HUES48 (cell line): Measurements from ENCODE around the gene JADE2.

Experiments used
- H3K27ac ChIP-seq: one replicate; pipeline ENCODE4 v1.7.0; 2013; ENCODE audit warnings: low read depth, low read length, inconsistent platforms
- H3K27me3 ChIP-seq: 2 replicates; pipeline ENCODE4 v1.6.1; 2013; ENCODE audit warnings: mild to moderate bottlenecking, low read length; ENCODE audit not compliant: control insufficient read depth, insufficient read depth
- H3K36me3 ChIP-seq: 2 replicates; pipeline ENCODE4 v1.6.1; 2013; ENCODE audit warnings: low read length; ENCODE audit not compliant: control insufficient read depth, insufficient read depth
- H3K4me1 ChIP-seq: 2 replicates; pipeline ENCODE4 v1.6.1; 2013; ENCODE audit warnings: mild to moderate bottlenecking, low read length; ENCODE audit not compliant: control insufficient read depth, insufficient read depth
- H3K4me3 ChIP-seq: 2 replicates; pipeline ENCODE4 v1.5.1; 2013; ENCODE audit warnings: mild to moderate bottlenecking, low read depth, low read length
- H3K9ac ChIP-seq: 2 replicates; pipeline ENCODE4 v1.6.1; 2013; ENCODE audit warnings: mild to moderate bottlenecking, low read depth, low read length, moderate library complexity
- H3K9me3 ChIP-seq: 2 replicates; pipeline ENCODE4 v1.6.1; 2013; ENCODE audit warnings: low read length; ENCODE audit not compliant: control insufficient read depth, insufficient read depth

The JADE2 gene

DNA sequence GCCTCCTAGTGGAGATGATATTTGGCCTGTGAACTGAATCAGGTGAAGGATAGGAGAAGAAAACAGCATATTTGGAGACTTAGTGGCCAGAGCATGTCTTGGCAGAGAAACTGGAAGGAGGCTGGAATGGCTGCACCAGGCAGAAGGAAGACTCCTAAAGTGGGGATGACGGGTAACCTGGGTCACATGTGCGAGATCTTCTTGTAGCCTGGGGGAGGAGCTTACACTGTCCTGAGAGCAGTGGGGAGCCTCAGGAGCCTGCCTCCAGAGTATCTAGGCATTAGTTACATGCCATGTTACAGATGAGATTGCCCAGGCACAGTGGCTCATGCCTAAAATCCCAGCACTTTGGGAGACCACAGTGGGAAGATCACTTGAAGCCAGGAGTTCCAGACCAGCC lies 49.8 kb downstream of the JADE2 start:
- H3K4me1 ChIP-seq, result no peaks in the 10 kb centered on the region
- no peak overlapping the region for H3K9ac ChIP-seq
- no peak overlapping the region for H3K27ac ChIP-seq
- H3K36me3 ChIP-seq, result peaks cover 89% of the 10 kb centered on the region
- no peaks in the 10 kb centered on the region for H3K27me3 ChIP-seq
- H3K9me3 ChIP-seq, result no peaks in the 10 kb centered on the region
- H3K4me3 ChIP-seq, result no peak overlapping the region

DNA sequence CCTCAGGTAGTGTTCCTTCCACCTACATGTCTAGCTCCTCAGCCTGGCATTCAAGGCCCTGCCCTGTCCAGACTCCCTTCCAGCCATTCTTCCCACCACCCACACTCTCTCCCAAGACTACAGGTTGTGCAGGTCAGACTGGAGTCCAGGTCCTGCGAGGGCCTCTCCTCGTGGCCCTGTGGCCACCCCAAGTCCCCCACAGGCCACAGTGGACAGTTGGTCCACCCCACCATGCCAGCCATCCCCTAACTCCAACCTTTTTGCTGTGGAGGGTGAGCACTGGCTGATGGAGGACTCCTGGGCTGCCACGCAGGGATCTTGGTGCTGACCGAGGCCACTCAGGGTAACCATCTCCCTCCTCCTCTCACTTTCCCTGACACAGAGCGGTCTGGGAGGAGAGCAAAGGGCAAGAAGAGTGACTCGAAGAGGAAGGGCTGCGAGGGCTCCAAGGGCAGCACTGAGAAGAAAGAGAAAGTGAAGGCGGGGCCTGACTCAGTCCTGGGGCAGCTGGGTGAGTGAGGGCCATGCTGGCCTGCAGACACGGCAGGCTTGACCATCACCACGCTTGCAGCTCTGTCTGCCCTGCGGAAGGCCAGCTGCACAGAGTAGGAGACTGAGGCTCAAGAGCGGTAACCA lies 51.0 kb downstream of the JADE2 start:
- no peaks in the 10 kb centered on the region for H3K4me1 ChIP-seq
- no peak overlapping the region for H3K4me3 ChIP-seq
- H3K27ac ChIP-seq, result no peak overlapping the region
- no peak overlapping the region for H3K9ac ChIP-seq
- no peaks in the 10 kb centered on the region for H3K9me3 ChIP-seq
- peaks cover 86% of the 10 kb centered on the region for H3K36me3 ChIP-seq
- no peaks in the 10 kb centered on the region for H3K27me3 ChIP-seq

DNA sequence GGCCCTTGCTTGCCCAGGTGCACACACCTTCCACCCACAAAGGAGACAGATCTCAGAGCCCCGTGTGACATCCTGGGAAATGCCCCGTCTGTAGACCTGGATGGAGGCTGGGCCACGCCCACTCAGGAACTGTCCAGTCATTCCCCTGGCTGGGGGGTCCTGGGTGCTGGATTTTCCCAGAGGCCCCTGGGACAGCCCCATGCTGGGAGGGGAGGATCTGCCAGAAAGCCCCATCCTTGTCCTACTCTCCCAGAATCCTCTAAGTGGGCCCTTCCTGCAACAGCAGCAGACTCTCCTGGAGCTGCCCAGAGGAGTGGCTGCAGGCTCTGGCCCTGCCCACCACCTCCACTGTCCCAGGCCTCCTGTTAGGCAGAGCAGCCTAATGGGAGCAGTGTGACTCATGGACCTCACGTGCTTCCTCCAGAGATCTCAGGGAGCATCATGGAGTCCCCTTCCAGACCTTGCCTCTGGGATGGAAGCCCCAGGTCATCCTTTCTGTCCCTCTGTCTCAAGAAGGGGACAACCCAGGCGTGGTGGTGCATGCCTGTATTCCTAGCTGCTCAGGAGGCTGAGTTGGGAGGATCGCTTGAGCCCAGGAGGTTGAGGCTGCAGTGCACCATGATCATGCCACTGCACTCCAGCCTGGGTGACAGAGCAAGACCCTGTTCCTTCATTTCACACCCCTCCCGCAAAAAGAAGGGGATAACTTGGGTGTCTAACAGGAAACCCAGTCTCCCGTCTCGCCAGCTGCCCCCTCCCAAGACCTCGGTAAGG lies 51.7 kb downstream of the JADE2 start:
- H3K27ac ChIP-seq, result peak overlapping the region; percentile 11
- H3K9me3 ChIP-seq, result no peaks in the 10 kb centered on the region
- H3K4me1 ChIP-seq, result no peaks in the 10 kb centered on the region
- no peak overlapping the region for H3K9ac ChIP-seq
- peaks cover 79% of the 10 kb centered on the region for H3K36me3 ChIP-seq
- no peak overlapping the region for H3K4me3 ChIP-seq
- H3K27me3 ChIP-seq, result no peaks in the 10 kb centered on the region

DNA sequence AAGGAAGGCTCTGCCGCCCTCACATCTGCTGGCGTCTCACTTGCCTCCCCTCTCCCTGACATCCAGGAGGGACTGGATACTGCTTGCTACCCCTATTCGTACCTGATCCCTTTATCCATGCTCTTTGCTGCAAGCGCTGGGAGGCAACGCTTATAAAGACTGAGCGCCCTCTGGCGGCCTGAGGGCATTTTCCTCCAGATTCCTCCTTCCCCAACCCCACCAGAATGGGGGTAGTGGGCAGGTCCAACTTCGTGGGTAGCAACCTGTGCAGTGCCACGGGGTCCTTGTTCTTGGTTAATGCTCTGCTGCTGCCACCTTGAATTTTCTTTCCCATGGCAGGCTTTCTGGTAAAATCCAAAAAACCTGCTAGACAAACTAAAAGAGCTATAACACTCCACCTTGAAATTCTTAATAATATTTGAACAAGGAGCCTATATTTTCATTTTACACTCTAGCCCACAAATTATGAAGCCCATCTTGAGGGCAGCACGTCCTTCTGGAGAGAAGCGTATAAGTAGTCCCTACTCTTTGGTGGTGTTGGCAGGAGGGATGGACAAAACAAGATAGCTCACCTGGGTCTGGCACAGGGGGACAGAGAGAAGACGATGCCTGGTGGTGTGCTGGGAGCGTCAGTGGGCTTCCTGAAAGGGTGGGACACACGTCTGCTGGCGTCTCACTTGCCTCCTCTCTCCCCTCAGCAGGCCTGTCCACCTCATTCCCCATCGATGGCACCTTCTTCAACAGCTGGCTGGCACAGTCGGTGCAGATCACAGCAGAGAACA lies 52.5 kb downstream of the JADE2 start:
- no peak overlapping the region for H3K4me3 ChIP-seq
- H3K4me1 ChIP-seq, result no peaks in the 10 kb centered on the region
- H3K9me3 ChIP-seq, result no peaks in the 10 kb centered on the region
- no peaks in the 10 kb centered on the region for H3K27me3 ChIP-seq
- peak overlapping the region; percentile 11 for H3K27ac ChIP-seq
- H3K9ac ChIP-seq, result no peak overlapping the region
- H3K36me3 ChIP-seq, result peaks cover 71% of the 10 kb centered on the region

DNA sequence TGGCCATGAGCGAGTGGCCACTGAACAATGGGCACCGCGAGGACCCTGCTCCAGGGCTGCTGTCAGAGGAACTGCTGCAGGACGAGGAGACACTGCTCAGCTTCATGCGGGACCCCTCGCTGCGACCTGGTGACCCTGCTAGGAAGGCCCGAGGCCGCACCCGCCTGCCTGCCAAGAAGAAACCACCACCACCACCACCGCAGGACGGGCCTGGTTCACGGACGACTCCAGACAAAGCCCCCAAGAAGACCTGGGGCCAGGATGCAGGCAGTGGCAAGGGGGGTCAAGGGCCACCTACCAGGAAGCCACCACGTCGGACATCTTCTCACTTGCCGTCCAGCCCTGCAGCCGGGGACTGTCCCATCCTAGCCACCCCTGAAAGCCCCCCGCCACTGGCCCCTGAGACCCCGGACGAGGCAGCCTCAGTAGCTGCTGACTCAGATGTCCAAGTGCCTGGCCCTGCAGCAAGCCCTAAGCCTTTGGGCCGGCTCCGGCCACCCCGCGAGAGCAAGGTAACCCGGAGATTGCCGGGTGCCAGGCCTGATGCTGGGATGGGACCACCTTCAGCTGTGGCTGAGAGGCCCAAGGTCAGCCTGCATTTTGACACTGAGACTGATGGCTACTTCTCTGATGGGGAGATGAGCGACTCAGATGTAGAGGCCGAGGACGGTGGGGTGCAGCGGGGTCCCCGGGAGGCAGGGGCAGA lies 53.3 kb downstream of the JADE2 start:
- Histone ChIP-seq H3K27ac (no peak overlapping the region), H3K27me3 (no peaks in the 10 kb centered on the region), H3K36me3 (peaks cover 64% of the 10 kb centered on the region), H3K4me3 (no peak overlapping the region), H3K4me1 (no peaks in the 10 kb centered on the region), H3K9me3 (no peaks in the 10 kb centered on the region), H3K9ac (no peak overlapping the region)

DNA sequence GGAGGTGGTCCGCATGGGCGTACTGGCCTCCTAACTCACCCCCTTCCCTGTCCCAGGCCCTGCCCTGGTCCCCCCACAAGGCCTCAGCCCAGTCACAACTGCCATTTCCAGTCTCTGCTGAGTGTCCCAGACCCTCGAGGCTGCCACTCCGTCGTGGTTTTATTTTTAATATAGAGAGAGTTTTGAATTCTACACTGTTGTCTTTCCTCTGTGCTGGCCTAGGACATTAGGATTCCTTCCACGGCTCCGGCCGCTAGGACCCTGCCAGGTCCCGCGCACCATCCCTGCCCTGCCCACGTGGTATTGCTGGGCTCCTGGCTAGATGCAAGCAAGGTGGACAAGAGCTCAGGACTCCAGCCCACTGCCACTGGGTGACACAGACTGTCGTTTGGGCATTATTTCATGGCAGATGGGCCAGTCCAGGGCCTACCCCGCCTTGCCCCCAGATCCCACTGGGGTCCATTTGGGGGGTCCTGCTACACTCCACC lies 53.9 kb downstream of the JADE2 start:
- peaks cover 58% of the 10 kb centered on the region for H3K36me3 ChIP-seq
- H3K27me3 ChIP-seq, result no peaks in the 10 kb centered on the region
- H3K4me1 ChIP-seq, result no peaks in the 10 kb centered on the region
- no peaks in the 10 kb centered on the region for H3K9me3 ChIP-seq
- H3K27ac ChIP-seq, result no peak overlapping the region
- no peak overlapping the region for H3K9ac ChIP-seq
- H3K4me3 ChIP-seq, result no peak overlapping the region

DNA sequence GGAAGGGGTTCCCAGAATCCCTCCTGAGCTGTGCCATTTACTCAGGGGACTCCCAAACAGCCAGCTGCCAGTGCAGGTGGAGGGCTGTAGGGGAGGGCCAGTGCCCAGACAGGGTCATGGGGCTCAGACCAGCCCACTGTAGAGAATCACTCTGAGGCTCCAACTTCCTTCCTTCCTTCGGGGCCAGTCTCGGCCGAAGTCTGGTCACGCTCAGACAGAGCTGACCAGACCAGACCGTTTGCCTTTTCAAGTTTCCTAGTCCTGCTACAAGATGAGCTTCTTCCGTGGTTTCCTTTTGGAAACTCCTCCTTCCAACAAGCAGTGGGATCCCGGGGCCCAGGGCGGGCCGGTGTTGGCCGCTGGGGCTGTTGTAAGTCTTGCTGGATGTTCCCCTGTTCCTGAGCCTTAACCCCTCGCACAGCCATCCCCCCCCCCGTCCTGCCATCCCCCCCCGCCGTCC lies 54.6 kb downstream of the JADE2 start:
- H3K9ac ChIP-seq, result no peak overlapping the region
- no peak overlapping the region for H3K27ac ChIP-seq
- H3K4me1 ChIP-seq, result no peaks in the 10 kb centered on the region
- H3K36me3 ChIP-seq, result peaks cover 51% of the 10 kb centered on the region
- no peak overlapping the region for H3K4me3 ChIP-seq
- no peaks in the 10 kb centered on the region for H3K27me3 ChIP-seq
- H3K9me3 ChIP-seq, result no peaks in the 10 kb centered on the region

DNA sequence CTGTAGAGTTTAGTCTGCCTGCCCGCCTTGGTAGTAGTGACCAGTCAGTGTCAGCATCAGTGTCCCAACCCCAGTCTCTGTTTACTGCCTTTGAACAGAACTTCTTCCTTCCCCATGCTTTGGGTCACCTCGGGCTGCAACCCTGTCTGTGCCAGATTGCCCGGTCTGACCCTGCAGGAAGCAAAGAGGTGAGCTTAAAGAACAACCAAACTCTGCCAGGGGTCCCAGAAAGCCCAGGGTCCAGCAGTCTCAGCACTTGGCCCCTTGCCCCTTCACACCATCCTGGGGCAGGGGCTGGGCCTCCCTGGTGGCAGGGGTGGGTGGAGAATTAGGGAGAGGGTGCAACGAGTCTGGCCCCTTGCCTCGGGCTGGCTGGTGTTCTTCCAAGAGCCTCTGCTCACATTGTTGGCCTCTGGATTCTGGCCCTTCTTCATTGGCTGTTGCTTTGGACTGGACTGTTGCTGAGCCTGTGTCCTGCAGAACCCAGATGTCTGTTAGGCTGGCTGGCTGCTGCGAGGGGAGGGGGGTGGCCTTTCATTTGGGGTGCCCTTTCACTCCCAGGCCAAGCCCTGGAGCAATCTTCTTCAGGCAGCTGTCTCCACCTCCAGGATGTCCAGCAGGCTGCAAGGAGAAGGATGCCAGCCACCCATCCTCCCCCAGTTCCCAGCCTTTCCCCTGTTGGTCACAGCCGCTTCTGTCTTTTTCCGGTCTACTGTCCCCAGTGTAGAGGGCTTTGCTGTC lies 55.9 kb downstream of the JADE2 start:
- Histone ChIP-seq H3K4me1 (no peaks in the 10 kb centered on the region), H3K36me3 (peaks cover 37% of the 10 kb centered on the region), H3K9me3 (no peaks in the 10 kb centered on the region), H3K27ac (no peak overlapping the region), H3K27me3 (no peaks in the 10 kb centered on the region), H3K4me3 (no peak overlapping the region), H3K9ac (no peak overlapping the region)

DNA sequence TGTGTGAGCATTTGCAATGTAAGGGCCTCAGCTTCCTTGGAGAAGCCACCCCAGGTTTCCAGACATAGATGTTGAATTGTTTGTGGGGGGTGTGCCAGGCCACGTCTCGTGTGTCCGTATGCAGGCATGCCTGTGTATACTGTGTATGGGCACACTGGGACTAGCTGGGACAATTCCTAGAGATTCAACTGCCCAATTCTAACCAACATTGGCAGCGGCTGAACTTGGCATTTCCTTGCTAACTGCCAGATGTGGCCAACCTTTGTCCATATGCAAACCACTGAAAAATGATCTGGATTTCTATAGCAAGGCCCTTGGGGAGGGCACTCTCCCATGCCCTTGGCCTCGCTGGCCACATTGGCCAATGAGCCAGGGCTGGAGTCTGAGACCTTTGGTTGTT lies 56.8 kb downstream of the JADE2 start:
- Histone ChIP-seq H3K27me3 (no peaks in the 10 kb centered on the region), H3K4me3 (no peak overlapping the region), H3K4me1 (peaks cover 3% of the 10 kb centered on the region; the same call in 1 of the 2 replicates), H3K9ac (no peak overlapping the region), H3K27ac (no peak overlapping the region), H3K9me3 (no peaks in the 10 kb centered on the region), H3K36me3 (peaks cover 28% of the 10 kb centered on the region)

DNA sequence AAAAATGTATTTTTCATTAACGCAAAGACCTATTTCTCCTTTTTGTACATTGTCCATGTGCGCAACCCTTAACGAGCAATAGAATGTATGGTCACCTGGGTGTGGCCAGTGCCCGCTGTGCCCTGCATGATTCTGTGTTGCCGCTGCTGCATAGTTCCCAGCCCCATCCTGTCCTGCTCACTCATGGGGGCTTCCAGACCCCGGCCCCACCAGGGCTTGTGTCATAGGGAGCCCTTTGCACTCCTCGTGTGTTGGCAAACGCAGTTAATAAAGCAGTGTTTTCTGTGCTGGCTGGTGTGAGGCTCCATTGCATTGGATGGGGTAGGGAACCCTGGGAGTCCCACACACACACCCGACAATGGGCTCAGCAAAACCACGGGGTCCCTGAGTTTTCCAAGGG lies 57.5 kb downstream of the JADE2 start:
- Histone ChIP-seq H3K9me3 (no peaks in the 10 kb centered on the region), H3K27ac (no peak overlapping the region), H3K27me3 (no peaks in the 10 kb centered on the region), H3K4me3 (no peak overlapping the region), H3K9ac (no peak overlapping the region), H3K4me1 (peaks cover 3% of the 10 kb centered on the region; the same call in 1 of the 2 replicates), H3K36me3 (peaks cover 27% of the 10 kb centered on the region)
